Osteocyte (in vitro differentiated cells): ENCODE results near the gene SPON1. TPM values are rescaled to one million over a fixed set of nuclear protein-coding genes. Genes with fewer than 3 reads are reported as not detected.
"Not testable (repeated sequence)": the region's sequence is repeated elsewhere in the genome, so short reads cannot be mapped to it uniquely, and the experiment has no call there.

ENCODE experiments used
- DNase-seq: peaks from one replicate; pipeline ENCODE4 v3.0.0; 2021; ENCODE audit warnings: mixed read lengths; ENCODE audit not compliant: unreplicated experiment; ENCODE audit errors: extremely low spot score
- H3K27ac Mint-ChIP-seq: one replicate; pipeline ENCODE4 v1.8.0; 2021; ENCODE audit warnings: mild to moderate bottlenecking, mixed read lengths; ENCODE audit not compliant: unreplicated experiment
- H3K27me3 Mint-ChIP-seq: one replicate; pipeline ENCODE4 v1.8.0; 2021; ENCODE audit warnings: mixed read lengths; ENCODE audit not compliant: unreplicated experiment
- H3K36me3 Mint-ChIP-seq: one replicate; pipeline ENCODE4 v1.8.0; 2021; ENCODE audit warnings: mixed read lengths; ENCODE audit not compliant: unreplicated experiment
- H3K4me1 Mint-ChIP-seq: one replicate; pipeline ENCODE4 v1.8.0; 2021; ENCODE audit warnings: mixed read lengths; ENCODE audit not compliant: unreplicated experiment
- H3K4me3 Mint-ChIP-seq: one replicate; pipeline ENCODE4 v1.8.0; 2021; ENCODE audit warnings: mild to moderate bottlenecking, moderate library complexity, mixed read lengths; ENCODE audit not compliant: unreplicated experiment
- H3K9me3 Mint-ChIP-seq: one replicate; pipeline ENCODE4 v1.8.0; 2021; ENCODE audit warnings: mixed read lengths; ENCODE audit not compliant: unreplicated experiment
- CTCF ChIP-seq: fragments of 200-600 bp; sonication (generic); IDR thresholded peaks from 2 replicates; pipeline ENCODE4 v1.5.0; 2021; ENCODE audit warnings: antibody characterized with exemption, mild to moderate bottlenecking, moderate library complexity
- total RNA-seq: library from RNA; stranded (reverse); gene quantifications from 2 replicates; pipeline ENCODE4 v1.2.1, GENCODE V29; 2021

SPON1 gene
- total RNA-seq, 1 donor from 2014 or later, result 0.05 TPM

DNA sequence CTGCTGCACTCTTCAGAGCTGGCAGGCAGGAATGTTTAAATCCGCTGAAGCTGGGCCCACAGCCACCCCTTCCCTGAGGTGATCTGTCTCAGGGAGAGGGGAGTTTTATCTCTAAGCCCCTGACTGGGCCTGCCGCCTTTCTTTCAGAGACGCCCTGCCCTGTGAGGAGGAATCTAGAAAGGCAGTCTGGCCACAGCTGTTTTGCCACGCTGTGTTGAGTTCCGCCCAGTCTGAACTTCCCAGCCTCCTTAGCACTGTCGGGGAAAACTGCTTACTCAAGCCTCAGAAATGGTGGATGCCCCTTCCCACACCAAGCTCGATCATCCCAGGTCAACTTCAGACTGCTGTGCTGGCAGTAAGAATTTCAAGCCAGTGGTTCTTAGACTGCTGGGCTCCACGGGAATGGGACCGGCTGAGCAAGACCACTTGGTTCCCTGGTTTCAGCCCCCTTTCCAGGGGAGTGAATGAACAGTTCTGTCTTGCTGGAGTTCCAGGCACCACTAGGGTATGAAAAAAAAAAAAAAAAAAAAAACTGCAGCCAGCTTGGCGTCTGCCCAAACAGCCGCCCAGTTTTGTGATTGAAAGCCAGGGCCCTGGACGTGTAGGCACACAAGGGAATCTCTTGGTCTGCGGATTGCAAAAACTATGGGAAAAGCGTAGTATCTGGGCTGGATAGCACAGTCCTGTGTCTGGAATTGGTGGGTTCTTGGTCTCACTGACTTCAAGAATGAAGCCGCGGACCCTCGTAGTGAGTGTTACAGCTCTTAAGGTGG is 127.4 kb downstream of the SPON1 start:
- no peak for TF ChIP-seq CTCF
- DNase-seq, result no peak
- Mint-ChIP-seq H3K27ac (no peak overlapping the region), H3K9me3 (no peaks in the 10 kb centered on the region), H3K4me3 (no peak overlapping the region), H3K4me1 (no peaks in the 10 kb centered on the region), H3K36me3 (no peaks in the 10 kb centered on the region), H3K27me3 (peaks cover 25% of the 10 kb centered on the region)

GRCh38 chr11:14090631-14091030 is 128.1 kb downstream of the SPON1 start:
- H3K27me3 Mint-ChIP-seq, result peaks cover 25% of the 10 kb centered on the region
- H3K27ac Mint-ChIP-seq, H3K9me3 Mint-ChIP-seq, DNase-seq, H3K36me3 Mint-ChIP-seq, H3K4me3 Mint-ChIP-seq, H3K4me1 Mint-ChIP-seq: not testable (repeated sequence)

GRCh38 chr11:14093065-14093464 is 130.5 kb downstream of the SPON1 start:
- Mint-ChIP-seq H3K27ac (no peak overlapping the region), H3K4me1 (no peaks in the 10 kb centered on the region), H3K27me3 (peaks cover 15% of the 10 kb centered on the region), H3K36me3 (no peaks in the 10 kb centered on the region), H3K9me3 (no peaks in the 10 kb centered on the region), H3K4me3 (no peak overlapping the region)
- TF ChIP-seq CTCF, result no peak
- no peak for DNase-seq

DNA sequence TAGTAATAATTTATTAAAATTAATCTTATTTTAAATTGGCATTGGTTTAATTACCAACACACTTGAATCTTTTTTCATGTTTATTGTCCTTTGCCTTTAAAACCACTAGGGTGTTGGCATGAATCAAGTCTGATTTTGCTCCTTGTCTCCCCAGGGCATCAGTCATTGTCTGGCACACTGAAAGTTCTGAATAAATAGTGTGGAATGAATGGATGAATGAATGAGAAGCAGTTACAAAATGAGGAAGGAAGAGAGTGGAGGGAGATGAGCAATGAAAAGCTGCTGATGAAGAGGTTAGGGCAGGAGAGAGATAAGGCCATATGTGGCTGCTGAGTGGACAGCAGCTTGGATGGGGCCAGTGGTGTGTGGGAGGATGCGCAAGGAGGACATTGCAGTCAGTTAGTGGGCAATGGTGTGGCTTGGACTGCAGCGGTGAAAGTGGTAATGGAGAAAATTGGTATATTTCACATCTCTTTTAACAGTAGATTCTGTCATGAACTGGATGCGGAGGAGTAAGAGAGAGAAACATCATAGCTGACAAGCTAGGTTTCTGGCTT is 132.0 kb downstream of the SPON1 start:
- no peak for TF ChIP-seq CTCF
- Mint-ChIP-seq H3K36me3 (no peaks in the 10 kb centered on the region), H3K9me3 (no peaks in the 10 kb centered on the region), H3K4me1 (no peaks in the 10 kb centered on the region), H3K27ac (no peak overlapping the region), H3K27me3 (peaks cover 12% of the 10 kb centered on the region), H3K4me3 (no peak overlapping the region)
- DNase-seq, result no peak

DNA sequence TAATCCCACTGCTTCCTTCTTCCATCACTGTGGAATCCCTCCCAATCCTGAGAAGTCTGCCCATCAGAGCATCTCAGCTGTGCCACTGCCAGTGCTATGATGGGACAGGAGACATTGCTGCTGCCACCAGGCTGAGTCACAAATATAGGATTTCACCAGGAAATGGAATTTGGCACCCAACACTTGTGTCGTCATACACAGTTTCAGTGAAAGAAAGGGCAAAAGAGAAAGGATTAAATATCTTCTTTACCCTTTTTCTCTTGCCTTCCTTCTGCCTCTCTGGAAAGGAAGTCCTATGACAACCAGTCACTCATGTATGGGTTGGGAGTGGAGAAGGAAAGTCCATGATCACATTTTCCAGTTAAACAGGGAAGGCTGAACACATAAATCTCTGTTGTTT is 133.4 kb downstream of the SPON1 start:
- Mint-ChIP-seq H3K27me3 (peaks cover 13% of the 10 kb centered on the region), H3K4me3 (no peak overlapping the region), H3K9me3 (no peaks in the 10 kb centered on the region), H3K27ac (no peak overlapping the region), H3K36me3 (no peaks in the 10 kb centered on the region), H3K4me1 (no peaks in the 10 kb centered on the region)
- no peak for TF ChIP-seq CTCF
- no peak for DNase-seq
